NCI-H1417 treated with DMSO at 0.1 percent for 48 hours (cell line): ENCODE results near the gene MRPS27.
"Not testable (repeated sequence)": the region's sequence is repeated elsewhere in the genome, so short reads cannot be mapped to it uniquely, and the experiment has no call there.

Source experiments
- DNase-seq: peaks from one replicate; lab custom pipeline; 2025; lab: John Stamatoyannopoulos, UW

The MRPS27 gene

DNA sequence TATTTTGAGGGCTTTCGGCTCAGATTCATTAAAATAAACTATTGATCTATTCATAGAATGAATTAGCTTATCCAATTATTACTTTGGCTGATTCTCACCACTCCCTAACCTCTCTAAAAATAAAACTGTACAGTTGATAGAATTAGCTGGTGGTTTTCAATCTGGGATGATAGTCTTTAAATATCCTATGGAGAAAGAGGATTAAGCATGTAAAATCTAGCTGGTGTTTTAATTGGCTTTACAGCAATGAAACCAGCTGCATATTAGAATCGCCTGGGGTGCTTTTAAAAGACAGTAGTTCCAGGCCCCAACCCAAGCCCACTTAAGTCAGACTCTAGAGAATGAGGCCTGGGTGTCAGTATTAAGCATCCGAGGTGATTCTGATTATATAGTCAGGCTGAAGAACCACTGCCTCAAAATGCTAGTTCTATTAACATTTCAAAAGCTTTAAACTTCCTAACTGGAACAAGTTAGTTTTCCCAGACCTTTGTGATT is 117.7 kb downstream of the MRPS27 start:
- no peak for DNase-seq

DNA sequence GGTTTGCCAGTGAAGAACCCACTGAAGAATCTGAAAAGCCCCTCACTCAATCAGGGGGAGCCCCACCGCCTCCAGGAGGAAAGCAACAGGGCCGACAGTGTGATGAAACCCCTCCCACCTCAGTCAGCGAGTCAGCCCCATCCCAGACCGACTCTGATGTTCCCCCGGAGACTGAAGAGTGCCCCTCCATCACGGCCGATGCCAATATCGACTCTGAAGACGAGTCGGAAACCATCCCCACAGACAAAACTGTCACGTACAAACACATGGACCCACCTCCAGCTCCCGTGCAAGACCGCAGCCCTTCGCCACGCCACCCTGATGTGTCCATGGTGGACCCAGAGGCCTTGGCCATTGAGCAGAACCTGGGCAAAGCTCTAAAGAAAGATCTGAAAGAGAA is 120.4 kb downstream of the MRPS27 start:
- DNase-seq = no peak

DNA sequence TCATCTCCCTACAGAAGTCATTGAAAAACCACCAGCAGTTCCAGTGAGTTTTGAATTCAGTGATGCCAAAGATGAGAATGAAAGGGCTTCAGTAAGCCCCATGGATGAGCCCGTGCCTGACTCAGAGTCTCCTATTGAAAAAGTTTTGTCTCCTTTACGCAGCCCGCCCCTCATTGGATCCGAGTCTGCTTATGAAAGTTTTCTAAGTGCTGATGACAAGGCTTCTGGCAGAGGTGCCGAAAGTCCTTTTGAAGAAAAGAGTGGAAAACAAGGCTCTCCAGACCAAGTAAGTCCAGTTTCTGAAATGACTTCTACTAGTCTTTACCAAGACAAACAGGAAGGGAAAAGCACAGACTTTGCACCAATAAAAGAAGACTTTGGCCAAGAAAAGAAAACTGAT is 122.6 kb downstream of the MRPS27 start:
- DNase-seq = no peak

DNA sequence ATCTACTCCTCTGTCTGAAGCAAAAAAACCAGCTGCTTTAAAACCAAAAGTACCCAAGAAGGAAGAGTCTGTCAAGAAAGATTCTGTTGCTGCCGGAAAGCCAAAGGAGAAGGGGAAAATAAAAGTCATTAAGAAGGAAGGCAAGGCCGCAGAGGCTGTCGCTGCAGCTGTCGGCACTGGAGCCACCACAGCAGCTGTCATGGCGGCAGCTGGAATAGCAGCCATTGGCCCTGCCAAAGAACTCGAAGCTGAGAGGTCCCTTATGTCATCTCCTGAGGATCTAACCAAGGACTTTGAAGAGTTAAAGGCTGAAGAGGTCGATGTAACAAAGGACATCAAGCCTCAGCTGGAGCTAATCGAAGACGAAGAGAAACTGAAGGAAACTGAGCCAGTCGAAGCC is 124.5 kb downstream of the MRPS27 start:
- DNase-seq = no peak

DNA sequence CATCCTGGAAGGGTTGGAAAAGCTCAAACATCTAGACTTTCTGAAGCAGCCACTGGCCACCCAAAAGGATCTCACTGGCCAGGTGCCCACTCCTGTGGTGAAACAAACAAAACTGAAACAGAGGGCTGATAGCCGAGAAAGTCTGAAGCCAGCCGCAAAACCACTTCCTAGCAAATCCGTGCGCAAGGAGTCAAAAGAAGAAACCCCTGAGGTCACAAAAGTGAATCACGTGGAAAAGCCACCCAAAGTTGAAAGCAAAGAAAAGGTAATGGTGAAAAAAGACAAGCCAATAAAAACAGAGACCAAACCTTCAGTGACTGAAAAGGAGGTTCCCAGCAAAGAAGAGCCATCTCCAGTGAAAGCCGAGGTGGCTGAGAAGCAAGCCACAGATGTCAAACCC is 125.2 kb downstream of the MRPS27 start:
- DNase-seq = no peak

DNA sequence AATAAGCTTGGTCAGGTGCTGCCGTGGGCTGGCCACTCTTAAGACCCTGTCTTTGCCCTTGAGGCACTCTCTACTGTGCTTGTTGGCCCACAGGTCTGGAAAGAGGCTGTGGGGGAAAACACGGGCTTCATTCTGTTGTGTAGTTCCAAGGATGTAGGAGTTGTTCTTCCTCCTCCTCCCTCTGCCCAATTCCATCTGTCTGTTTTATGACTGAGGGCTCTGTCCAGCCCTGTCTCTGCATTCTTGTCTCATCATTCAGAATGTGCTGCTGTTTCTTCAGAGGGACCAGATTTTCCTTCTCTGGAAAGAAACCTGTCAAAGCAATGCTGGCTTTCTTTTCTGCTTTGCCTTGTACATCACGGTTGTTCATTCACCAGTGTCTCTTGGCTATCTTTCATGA is 128.6 kb downstream of the MRPS27 start:
- DNase-seq = no peak

DNA sequence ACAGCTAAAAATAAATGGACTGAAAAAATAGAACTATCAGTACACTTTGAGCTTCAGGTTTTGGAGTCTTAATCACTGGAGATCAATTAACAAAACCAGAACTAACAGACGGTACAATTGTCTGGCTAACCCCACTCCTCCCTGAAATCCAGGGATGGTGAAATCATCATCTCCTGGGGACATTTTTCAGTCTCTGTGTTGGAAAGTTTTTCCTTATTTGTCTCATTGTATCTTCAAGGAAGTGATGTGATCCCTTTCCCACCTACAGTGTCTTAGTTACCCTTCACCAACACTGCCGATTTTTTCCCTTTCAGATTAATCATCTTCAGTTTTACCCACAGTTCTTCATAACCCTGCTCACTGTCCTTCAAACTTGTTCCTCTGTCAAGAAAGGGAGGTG is 130.9 kb downstream of the MRPS27 start:
- no peak for DNase-seq

DNA sequence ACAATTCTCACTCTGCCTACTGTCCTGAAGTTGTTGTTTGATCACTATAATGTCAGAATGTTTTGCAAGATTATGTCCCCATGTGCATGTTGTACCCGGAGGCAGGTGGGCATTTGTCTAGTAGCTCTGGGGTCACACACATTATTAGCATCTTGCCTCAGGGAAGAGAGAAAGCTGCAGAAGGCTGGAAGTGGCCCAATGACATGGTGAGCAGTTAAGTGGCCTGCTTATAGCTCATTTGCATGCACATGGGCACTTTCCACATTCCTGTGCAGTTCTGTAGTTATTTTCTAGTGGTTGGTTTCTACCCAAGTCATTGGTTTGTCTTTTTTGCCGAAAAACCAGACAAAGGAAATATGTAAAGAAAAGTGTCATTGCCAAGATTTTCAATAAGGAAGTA is 131.9 kb downstream of the MRPS27 start:
- DNase-seq = no peak

DNA sequence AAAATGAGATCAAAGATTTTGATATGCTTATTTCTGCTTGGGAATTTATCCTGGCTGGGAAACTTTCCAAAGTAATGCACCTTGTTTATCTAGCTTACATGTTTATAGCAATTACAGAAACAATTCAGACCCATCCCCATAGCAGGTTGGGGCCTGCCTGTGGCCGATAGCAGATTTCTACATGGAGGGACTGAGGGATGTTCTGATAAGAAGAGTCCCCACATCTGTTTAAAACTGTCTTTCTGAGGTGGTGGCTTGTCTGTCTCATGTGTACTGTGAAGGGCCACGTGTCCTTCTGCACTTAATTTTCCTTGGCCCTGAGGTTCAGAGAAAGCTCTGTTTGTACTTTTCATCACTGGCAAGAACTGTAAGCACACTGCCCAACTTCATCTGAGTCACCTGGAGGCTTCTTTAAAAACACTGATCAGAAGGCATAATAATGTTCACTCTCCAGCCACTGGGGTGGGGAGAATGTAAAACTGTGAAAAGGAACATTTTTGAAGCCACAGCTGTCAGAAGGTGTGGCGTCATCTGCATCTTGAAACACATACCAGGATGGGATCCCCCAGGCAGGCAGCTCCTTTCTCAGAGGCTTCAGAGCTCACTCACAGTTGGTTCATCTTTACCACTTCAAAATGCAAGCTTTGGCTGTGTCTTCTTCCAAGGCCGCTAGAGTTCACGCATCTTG is 132.5 kb downstream of the MRPS27 start:
- no peak for DNase-seq

DNA sequence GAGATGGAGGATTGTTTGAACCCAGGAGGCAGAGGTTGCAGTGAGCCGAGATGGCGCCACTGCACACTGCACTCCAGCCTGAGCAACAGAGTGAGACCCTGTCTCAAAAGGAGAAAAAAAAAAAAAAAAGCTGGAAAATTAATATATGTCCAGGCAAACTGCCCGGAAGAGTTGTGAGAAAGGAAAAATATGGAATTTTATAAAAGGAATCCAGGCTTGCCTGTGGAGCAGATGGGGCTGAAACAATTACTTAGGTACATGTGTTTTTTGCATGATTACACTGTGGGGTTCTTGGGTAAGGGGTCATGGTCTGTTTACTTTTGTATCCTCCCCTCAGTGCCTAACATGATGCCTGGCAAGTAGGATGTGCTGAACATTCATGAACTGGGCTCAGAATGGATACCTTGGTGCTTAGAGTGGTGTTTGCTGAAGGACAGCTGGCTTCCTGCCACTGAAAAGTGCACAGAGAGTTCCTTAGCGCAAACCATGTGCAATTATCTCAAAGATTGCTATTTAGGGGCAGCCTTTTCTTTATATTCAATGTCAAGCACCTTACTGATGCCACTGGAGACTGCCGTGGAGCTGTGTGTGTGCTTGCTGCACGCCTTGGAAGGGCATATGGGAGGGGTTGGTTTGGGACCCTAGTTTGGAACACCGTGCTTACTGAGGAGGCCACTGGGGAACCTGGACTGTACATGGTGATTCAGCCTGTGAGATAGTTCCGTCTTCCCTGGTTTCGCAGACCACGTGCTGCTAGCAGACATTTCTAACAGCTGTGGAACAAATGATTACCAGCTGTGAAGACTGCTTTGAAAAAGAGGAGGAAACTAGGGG is 134.3 kb downstream of the MRPS27 start:
- no peak for DNase-seq

DNA sequence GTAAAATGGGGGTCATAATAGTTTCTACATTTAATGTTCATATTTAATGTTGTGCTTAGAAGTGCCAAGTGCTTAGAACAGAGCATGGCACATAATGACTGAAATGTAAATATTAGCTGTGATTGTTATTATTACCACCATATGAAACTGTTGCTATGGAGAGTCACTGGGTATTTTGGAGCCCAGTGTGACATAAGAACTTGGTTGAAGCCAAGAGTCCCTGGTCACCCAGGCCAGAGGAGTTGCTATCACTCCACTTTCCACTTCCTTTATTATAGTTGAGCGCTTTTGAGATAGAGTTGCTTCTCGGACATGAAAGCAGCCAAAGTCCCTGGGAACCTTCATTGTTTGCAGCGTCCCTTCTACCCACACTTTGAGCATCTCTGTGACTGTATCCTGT is 135.6 kb downstream of the MRPS27 start:
- DNase-seq = no peak

DNA sequence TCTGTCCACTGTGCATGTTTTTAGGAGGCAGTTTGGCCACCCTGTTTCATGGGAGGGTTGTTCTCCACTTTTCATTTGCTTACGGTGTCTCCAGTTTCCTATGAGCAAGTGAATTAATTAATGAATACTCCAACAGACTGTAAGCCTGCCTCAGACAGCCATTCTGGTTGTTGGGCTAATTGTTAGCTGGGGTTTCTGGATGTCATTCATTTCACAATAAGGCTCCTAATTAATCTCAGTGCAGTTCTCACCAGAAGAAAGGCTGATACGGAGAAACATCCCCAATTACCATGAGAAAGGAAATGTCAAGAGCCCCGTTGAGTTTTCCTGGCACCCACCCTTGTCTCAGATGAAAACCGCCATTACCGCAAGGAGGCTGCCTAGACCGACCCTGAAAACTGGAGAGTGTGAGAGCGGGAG is 136.9 kb downstream of the MRPS27 start:
- DNase-seq = no peak

DNA sequence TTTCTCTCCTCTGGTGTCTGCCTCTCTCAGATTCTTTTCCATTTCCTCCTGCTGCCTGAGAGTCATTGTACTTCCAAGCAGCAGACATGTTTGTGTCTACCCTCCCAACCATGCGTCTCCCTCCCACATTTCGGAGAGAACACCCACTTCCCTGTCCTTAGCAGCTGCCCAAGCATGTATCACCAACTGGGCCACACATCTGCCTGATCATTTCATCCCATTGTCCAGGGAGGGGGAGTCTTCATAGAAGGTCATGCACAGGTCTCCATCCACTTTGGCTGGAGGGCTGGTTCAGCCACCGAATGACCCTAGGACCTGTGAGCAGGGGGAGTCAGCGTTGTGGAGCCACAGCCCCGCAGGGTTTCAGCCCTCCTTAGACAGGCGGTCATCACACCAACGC is 137.4 kb downstream of the MRPS27 start:
- no peak for DNase-seq

DNA sequence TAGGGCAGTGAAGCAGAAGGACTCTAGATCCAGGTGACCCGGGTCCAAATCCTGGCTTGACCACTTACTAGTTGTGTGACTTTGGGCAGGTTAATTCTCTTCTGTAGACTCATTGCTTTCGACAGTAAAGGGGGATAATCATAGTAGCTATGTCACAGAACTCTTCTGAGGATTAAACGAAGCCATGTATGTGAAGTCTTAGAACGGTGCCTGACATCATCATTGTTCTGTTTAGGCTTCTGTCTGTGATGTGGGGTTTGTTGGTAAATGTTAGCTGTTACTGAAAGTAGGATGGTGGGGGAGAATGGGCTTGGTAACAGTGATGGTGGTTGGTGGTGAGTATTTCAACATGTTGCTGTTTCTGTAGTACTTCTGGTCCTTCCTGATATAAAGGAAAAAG is 139.1 kb downstream of the MRPS27 start:
- DNase-seq = no peak

DNA sequence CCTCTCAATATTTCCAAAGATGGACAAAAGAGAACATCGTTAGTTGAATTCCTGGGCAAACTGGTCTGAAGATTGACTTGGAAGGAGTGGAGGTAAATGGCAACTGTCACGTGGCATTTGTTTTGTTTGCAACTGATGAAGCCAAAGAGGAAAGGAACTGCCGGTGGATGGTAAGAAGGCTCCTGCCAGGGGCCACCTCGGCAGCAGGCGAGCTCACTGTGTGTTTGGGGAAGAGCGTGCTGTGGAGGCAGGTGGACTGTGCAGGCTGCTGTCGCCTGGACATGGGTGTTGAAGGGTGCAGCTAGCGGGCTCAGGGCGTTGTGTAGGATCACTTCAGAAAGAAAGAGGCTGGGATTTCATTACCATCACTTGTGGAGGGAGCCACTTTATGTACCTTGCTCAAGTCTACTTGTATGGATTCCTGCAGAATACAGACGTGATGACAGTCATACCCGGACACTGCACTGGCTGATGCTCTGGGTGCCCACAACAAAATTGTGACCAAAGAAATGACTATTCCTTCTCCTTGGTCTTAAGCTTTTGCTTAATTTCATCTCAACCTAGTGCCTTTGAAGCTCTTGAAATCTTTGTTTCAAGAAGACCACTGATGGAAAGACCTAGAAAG is 140.1 kb downstream of the MRPS27 start:
- no peak for DNase-seq

DNA sequence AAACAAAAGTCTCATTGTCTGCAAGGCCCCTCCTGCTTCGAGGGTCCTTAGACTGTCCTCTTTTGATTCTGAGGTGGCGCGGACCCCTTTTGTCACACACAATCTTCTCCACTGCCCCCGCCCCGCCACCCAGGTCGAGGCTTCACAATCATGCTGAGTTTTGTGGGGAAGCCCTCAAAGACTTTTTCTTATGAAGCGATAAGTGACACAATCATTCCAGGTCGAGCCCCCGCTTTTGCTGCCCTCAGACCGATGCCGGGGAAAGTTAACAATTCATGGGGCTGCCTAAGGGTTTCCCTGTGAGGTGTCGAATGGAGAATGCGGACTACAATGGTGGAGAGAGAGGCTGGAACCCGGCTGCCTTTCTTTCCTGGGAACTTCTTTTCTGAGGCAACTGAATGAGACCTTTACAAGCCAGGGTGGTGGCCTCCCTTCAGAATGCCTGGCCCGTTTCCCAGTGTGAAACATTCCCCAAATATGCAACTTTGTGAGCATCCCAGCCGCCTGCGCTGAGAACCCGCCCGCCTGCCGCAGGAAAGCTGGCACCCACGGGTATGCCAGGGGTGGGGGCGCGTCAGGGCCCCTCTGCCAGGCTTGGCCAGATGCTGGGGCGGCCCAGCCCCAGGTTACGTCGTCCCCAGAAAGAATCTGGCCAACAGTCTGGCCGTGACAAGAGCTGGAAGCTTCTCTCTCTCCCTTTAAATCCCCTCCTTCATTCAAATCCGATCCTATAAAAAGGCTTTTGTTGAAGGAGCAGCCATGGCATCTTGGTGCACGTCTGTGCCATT is 140.8 kb downstream of the MRPS27 start:
- no peak for DNase-seq

DNA sequence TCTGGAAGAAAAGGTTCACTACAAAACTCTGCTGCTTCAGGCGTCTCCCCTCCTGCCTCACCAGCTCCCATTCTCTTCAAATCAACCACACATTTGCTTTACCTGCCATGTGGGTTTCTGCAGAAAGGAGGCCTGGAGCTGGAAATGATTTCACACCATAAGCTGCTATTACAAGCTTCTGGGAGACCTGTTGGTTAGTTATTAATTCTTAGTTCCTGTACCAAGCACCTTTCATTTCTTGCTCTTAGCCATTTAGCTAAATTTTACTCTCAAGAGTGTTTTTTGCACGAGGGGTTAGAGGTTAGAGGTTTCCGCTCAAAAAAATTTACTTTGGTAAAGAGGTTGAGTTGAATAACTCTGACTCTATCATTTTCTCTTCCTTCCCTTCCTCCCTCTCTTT is 142.5 kb downstream of the MRPS27 start:
- no peak for DNase-seq

DNA sequence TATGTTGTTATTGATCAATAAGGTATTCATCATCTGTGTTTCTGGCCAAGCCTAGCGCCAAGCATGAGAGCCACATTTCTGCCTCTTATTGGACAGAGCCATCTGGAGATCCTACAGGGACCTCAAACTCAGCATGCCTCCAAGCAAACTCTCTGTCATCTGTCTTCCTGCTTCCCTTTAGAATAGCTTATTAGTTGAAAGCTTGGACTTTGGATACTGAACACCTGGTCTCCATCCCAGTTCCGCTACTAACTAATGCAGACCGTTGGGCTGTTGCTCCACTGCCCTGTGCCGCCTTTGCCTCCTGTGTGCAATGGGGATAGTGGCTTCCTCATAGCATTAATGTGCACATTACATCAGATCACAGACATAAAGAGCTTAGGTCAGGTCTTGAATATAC is 147.3 kb downstream of the MRPS27 start:
- no peak for DNase-seq

DNA sequence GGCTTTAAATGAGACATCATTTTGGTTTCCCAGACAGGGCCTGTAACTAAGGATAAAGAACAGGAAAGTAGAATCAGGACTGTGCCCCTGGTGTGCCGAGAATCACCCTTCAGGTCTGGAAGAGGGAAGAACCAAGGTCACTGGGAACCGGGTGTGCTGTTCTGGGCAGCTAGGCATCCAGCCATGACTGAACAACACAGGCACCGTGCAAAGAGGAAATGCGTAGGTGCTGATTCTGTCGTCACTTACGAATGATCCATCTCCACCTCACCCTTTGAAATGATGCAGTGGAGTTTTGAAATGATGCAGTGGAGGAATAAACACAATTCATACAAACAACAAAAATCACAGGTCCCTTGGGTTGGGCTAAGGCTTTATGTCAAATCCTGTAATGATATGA is 148.4 kb downstream of the MRPS27 start:
- no peak for DNase-seq

DNA sequence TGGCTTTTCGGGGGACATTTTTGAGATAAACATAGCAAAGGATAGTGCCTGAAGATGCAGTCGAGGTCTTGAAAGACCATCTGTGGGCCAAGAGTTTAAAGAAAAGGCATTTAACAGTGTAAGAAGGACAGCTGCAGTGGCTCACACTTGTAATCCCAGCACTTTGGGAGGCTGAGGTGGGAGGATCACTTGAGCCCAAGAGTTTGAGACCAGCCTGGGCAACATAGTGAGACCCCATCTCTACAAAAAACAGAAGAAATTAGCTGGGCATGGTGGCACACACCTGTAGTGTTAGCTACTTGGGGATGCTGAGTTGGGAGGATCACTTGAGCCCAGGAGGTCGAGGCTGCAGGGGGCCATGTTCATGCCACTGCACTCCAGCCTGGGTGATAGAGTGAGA is 148.9 kb downstream of the MRPS27 start:
- DNase-seq = not testable (repeated sequence)

DNA sequence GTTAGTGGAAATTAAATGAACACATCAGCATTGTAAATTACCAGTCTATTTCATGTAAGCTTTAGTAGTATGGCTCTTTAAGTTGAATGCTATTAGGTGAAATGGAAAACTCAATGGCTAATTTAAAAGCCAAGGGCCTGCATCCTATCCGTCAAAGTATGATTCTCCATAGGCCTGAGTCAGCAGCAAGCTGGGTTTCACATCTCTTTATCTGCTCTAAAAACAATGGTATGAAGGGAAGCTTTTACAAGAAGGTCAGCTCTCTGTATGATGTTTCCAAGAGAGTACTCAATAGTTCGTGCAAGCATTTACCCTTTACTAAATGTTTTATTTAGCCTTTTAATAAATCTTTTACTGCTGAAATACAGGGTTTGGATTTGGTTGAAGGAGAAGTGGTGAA is 149.9 kb downstream of the MRPS27 start:
- DNase-seq = no peak
